ENCODE results near the gene ALKBH4. TPM values are rescaled to one million over a fixed set of nuclear protein-coding genes. Genes with fewer than 3 reads are reported as not detected.
A peak's percentile ranks its signal among the peaks of the same experiment; 100 is the strongest.

ALKBH4 gene
- polyA plus RNA-seq, 1 experiment: 4.3 TPM

DNA sequence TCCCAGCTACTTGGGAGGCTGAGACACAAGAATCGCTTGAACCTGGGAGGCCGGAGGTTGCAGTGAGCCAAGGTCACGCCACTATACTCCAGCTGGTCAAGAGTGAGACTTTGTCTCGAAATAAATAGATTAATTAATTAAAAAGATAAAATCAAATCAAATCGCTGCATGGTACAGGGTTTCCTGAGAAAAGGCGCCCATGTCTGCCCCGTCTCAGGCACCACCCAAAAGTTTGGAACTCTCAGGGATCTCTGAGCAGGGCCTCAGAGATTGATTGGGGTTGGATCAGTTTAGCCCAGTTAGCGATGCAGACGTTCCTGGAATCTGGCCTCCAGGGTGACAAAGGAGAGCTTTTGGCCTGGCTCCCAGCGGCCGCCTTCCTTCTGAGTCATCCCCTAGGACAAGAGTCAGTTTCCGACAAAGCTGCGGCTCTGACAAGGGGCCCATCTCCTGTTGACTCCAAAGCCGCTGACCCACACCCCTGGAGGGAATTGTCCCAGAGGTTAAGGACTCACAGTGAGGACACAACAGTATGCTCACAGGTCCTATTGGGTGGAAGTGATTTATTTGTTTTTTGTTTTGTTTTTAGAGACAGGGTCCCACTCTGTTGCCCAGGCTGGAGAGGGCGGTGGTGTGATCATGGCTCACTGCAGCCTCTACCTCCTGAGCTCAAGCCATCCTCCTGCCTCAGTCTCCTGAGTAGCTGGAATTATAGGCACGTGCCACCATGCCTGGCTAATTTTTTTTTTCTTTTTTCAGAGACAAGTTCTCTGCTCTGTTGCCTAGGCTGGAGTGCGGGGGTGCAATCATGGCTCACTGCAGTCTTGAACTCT, 24.5 kb downstream of the ALKBH4 start:
- TF ChIP-seq, protein P1, sequence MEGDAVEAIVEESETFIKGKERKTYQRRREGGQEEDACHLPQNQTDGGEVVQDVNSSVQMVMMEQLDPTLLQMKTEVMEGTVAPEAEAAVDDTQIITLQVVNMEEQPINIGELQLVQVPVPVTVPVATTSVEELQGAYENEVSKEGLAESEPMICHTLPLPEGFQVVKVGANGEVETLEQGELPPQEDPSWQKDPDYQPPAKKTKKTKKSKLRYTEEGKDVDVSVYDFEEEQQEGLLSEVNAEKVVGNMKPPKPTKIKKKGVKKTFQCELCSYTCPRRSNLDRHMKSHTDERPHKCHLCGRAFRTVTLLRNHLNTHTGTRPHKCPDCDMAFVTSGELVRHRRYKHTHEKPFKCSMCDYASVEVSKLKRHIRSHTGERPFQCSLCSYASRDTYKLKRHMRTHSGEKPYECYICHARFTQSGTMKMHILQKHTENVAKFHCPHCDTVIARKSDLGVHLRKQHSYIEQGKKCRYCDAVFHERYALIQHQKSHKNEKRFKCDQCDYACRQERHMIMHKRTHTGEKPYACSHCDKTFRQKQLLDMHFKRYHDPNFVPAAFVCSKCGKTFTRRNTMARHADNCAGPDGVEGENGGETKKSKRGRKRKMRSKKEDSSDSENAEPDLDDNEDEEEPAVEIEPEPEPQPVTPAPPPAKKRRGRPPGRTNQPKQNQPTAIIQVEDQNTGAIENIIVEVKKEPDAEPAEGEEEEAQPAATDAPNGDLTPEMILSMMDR (IDR thresholded peaks at IDR 0.05; ENCODE audit: low read depth, low read length): no peak
- POLR2A ChIA-PET: interaction anchor here (0.6 to 0.7 kb wide), 2 partner anchors 15 to 27 kb away, joined by 3 read pairs; no protein-coding TSS in a partner anchor
- Histone ChIP-seq H3K4me3 (ENCODE audit: low read depth, low read length) (no peak overlapping the region), H3K27me3 (ENCODE audit: control insufficient read depth, insufficient read depth, low read length) (no peaks in the 10 kb centered on the region), H3K9me3 (ENCODE audit: control insufficient read depth, insufficient read depth, low read length) (peaks cover 7% of the 10 kb centered on the region; the same call in 1 of the 2 replicates), H3K27ac (ENCODE audit: low read depth, low read length) (peak overlapping the region; percentile 52)
- CTCF ChIA-PET: no interaction called here
- DNase-seq (ENCODE audit: low read depth, low spot score): no peak

- no peak overlapping the region for H3K4me3 ChIP-seq (ENCODE audit: low read depth, low read length)
- no peak for DNase-seq (ENCODE audit: low read depth, low spot score)
- no peak overlapping the region for H3K27ac ChIP-seq (ENCODE audit: low read depth, low read length)
- H3K27me3 ChIP-seq (ENCODE audit: control insufficient read depth, insufficient read depth, low read length): no peaks in the 10 kb centered on the region
- TF ChIP-seq, protein P1 (IDR thresholded peaks at IDR 0.05; ENCODE audit: low read depth, low read length): no peak
- peaks cover 7% of the 10 kb centered on the region; the same call in 1 of the 2 replicates for H3K9me3 ChIP-seq (ENCODE audit: control insufficient read depth, insufficient read depth, low read length)
- ChIA-PET POLR2A (no interaction called here), CTCF (no interaction called here)
Measured at GRCh38 chr7:102436118-102436517, 28.5 kb downstream of the ALKBH4 start.

DNA sequence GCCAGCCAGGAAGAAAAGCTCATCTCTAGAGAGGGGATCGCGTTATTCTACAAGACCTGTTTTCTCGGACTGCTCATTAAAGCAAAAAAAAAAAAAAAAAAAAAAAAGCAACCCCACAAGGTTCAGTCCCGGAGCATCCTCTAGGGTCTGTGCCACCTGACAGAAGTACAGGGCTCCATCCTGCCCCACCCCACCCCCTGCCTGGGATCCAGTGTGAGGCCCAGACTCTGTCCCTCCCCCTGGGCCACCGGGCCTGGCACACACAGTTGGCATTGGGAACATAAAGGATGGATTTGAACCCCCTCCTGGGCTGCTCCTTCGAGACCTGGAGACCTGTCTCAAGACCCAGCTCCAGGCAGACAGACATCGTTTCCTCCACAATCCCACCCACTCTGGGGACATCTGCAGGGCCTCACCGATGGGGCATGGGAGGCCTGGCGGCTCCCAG, 30.6 kb downstream of the ALKBH4 start:
- ChIA-PET CTCF (interaction anchor here (2.1 kb wide), 1 partner anchor 33 kb away, joined by 7 read pairs; no protein-coding TSS in a partner anchor), POLR2A (interaction anchor here (0.7 kb wide), 1 partner anchor 21 kb away, joined by 3 read pairs; no protein-coding TSS in a partner anchor)
- Histone ChIP-seq H3K27ac (ENCODE audit: low read depth, low read length) (no peak overlapping the region), H3K9me3 (ENCODE audit: control insufficient read depth, insufficient read depth, low read length) (peaks cover 5% of the 10 kb centered on the region; the same call in 1 of the 2 replicates), H3K4me3 (ENCODE audit: low read depth, low read length) (peak overlapping the region; percentile 71), H3K27me3 (ENCODE audit: control insufficient read depth, insufficient read depth, low read length) (no peaks in the 10 kb centered on the region)
- no peak for DNase-seq (ENCODE audit: low read depth, low spot score)
- TF ChIP-seq, protein P1 (IDR thresholded peaks at IDR 0.05; ENCODE audit: low read depth, low read length): no peak

DNA sequence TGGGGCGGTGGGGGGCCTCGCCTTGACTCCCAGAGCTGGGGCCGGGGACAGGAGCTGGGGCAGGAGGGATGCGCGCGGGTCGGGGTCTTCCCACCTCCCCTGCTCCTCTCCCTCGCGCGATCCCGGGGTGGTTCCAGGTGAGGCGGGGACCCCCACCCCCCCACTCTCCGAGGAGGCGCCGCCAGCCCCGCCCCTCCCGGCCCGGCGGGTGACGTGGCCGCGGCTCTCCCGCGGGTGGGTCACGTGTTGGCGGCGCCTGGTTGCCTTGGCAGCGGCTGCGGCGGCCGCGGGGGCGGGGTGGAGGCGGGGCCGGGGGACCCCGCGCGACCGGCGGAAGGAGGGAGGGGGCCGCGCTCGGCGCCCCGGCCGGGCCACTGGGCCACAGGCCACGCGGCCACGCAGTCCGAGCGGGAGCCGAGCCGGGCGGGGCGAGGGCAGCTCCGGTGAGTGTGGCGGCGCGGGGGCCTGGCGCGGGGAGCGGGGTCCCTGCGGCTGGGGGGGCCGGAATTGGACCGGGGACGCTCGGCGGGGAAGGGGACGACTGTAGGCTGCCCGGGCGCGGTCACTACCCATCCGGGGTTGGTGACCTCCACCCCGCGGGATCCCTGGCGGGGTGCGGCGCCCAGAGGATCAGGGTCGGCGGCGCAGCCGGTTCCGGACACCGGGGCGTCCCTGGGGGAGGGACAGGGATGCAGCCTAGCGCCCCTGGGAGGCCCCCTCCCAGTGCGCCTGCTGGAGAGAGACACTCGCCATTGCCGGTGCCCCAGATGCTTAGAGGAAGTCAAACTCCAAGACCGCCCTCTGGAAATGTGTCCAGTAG, 31.2 kb downstream of the ALKBH4 start, which contains the start of gene ORAI2:
Gene ORAI2 (plus strand): TSS at position 357 of the 820 bp plus-strand sequence. CDS start 5,382 bp downstream, outside the sequence.
- Histone ChIP-seq H3K9me3 (ENCODE audit: control insufficient read depth, insufficient read depth, low read length) (no peaks in the 10 kb centered on the region; the same call in 1 of the 2 replicates), H3K27me3 (ENCODE audit: control insufficient read depth, insufficient read depth, low read length) (no peaks in the 10 kb centered on the region), H3K4me3 (ENCODE audit: low read depth, low read length) (peak within 1 kb of the TSS; percentile 71), H3K27ac (ENCODE audit: low read depth, low read length) (peak within 1 kb of the TSS; percentile 21)
- CTCF ChIA-PET: interaction anchor here (2.1 kb wide), 1 partner anchor 34 kb away, joined by 7 read pairs; no protein-coding TSS in a partner anchor
- no peak for DNase-seq (ENCODE audit: low read depth, low spot score)
- POLR2A ChIA-PET: interaction anchor here (0.7 kb wide), 1 partner anchor 22 kb away, joined by 3 read pairs; no protein-coding TSS in a partner anchor
- TF ChIP-seq, protein P1 (IDR thresholded peaks at IDR 0.05; ENCODE audit: low read depth, low read length): no peak
